ENCODE results near the gene GPD2.

- TF ChIP-seq CTCF (IDR thresholded peaks at IDR 0.05) (no peak), POLR2A (IDR thresholded peaks at IDR 0.05) (no peak)
These were observed 56.8 kb downstream of the GPD2 start for GRCh38 chr2:156492979-156493378.
